ENCODE data around the gene PCDHA6.
"Not testable (repeated sequence)": the region's sequence is repeated elsewhere in the genome, so short reads cannot be mapped to it uniquely, and the experiment has no call there.

The PCDHA6 gene

GRCh38 chr5:140862441-140863295 lies 34.9 kb downstream of the PCDHA6 start:
- no peak for DNase-seq (ENCODE audit: low read depth, low spot score)

- DNase-seq (ENCODE audit: low read depth, low spot score), result no peak
Observed at GRCh38 chr5:140868721-140869554, 41.2 kb downstream of the PCDHA6 start, which contains the start of gene PCDHA11. Gene PCDHA11 (plus strand): TSS chr5:140868957. CDS start chr5:140869104, 147 bp downstream.

- no peak for DNase-seq (ENCODE audit: low read depth, low spot score)
Observed at GRCh38 chr5:140869555-140869886, 41.8 kb downstream of the PCDHA6 start.

- DNase-seq (ENCODE audit: low read depth, low spot score), result no peak
Observed at GRCh38 chr5:140870221-140871201, 42.8 kb downstream of the PCDHA6 start.

- no peak for DNase-seq (ENCODE audit: low read depth, low spot score)
Observed at GRCh38 chr5:140875085-140876065, 47.6 kb downstream of the PCDHA6 start, which contains the start of gene PCDHA12. Gene PCDHA12 (plus strand): TSS chr5:140875308. CDS start chr5:140875473, 165 bp downstream.

- not testable (repeated sequence) for DNase-seq (ENCODE audit: low read depth, low spot score)
Observed at GRCh38 chr5:140876541-140877261, 48.9 kb downstream of the PCDHA6 start.

- no peak for DNase-seq (ENCODE audit: low read depth, low spot score)
Observed at GRCh38 chr5:140877262-140877581, 49.5 kb downstream of the PCDHA6 start.
